Thoracic aorta (tissue), 2 donors: ENCODE measurements around the gene KLHL30. TPM values are rescaled to one million over a fixed set of nuclear protein-coding genes. Genes with fewer than 3 reads are reported as not detected.

Experiments
- ATAC-seq: fragments of 150-250 bp; one replicate; pipeline ENCODE4 v1.8.0; 2017; ENCODE audit warnings: low read depth; ENCODE audit not compliant: insufficient number of reproducible peaks, low FRiP score
- DNase-seq: peaks from one replicate; pipeline ENCODE4 v3.0.0-alpha.2; 2020; ENCODE audit warnings: low spot score
- H3K27ac ChIP-seq, 2 donors: fragments of 200-600 bp; sonication (generic); 1 replicate in 1 of 2; 2 replicates in 1 of 2; pipeline ENCODE4 v1.5.1; 2016; ENCODE audit warnings: mild to moderate bottlenecking in 2 of 2, moderate library complexity in 2 of 2
- H3K27me3 ChIP-seq: fragments of 200-600 bp; sonication (generic); replicated peaks from 2 replicates; pipeline ENCODE4 v1.6.0; 2016; ENCODE audit warnings: mild to moderate bottlenecking; ENCODE audit not compliant: insufficient read depth
- H3K36me3 ChIP-seq: fragments of 200-600 bp; sonication (generic); one replicate; pipeline ENCODE4 v1.5.1; 2016
- H3K4me1 ChIP-seq, 2 donors: fragments of 200-600 bp; sonication (generic); 1 replicate in 1 of 2; 2 replicates in 1 of 2; pipeline versions ENCODE4 v1.5.1 to v1.6.0; 2016; ENCODE audit warnings: low read depth in 2 of 2, mild to moderate bottlenecking in 1 of 2; ENCODE audit not compliant: control insufficient read depth in 1 of 2
- H3K4me3 ChIP-seq: fragments of 200-600 bp; sonication (generic); 2 replicates; pipeline ENCODE4 v1.5.1; 2016; ENCODE audit warnings: mild to moderate bottlenecking
- H3K9me3 ChIP-seq: fragments of 200-600 bp; sonication (generic); 2 replicates; pipeline ENCODE4 v1.5.1; 2016
- CTCF ChIP-seq: fragments of 200-600 bp; sonication (generic); IDR thresholded peaks from one replicate; pipeline ENCODE4 v1.5.1; 2019; ENCODE audit warnings: antibody characterized with exemption
- total RNA-seq, 2 donors: library from RNA; depleted of rRNA; stranded (reverse); fragments of >200 nt; gene quantifications; one replicate each; pipeline versions ENCODE4 v1.1.0 to v1.2.3, GENCODE V29; 2016

KLHL30 gene
- total RNA-seq, 2 donors from 2014 or later = 18.3 to 33.4 TPM

DNA sequence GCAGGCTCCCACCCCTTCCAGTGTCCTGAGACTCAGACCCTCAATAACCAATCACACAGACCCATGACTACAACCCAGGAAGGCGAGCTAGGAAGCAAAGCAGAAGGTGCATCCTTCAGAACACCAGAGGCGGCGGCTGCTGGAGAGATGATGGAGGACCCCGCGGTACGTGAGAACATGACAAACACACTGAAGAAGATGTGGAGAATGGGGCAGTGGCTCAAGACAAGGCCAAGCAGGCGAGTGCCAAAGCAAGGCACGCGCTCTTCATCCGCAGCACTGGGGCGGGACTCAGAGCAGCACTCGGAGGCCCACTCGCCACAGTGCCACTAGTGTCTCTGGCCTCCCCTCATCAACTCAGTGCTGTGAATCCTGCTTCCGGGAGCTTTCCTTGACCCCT, 34.0 kb downstream of the KLHL30 start:
- Histone ChIP-seq H3K27ac (peak overlapping the region in 1 of 2 donors; percentile 85), H3K36me3 (peaks cover 44% of the 10 kb centered on the region), H3K4me3 (no peak overlapping the region), H3K9me3 (no peaks in the 10 kb centered on the region), H3K4me1 (peaks cover 22 to 47% of the 10 kb centered on the region in 2 donors), H3K27me3 (no peaks in the 10 kb centered on the region)
- no peak for DNase-seq
- no peak for ATAC-seq
- TF ChIP-seq CTCF = no peak

DNA sequence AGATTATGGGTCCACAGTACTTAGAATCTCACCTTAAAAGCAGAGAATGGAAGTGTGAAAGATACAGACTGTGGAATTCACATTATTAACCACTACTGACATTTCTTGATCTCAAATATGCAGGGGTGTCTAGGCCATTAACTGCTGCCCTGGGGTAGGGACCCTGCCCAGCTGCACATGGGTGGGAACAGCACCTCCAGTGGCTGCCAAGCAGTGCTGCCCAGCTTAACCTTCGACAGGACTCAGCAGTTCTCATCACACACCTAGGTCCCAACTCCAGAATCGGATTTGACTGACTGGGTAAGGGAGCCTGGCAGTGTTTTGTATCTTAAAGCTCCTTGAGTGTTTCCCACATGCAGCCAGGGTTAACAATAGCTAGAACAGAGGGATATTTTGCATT, 35.2 kb downstream of the KLHL30 start:
- no peak overlapping the region for H3K27ac ChIP-seq
- H3K36me3 ChIP-seq = peaks cover 57% of the 10 kb centered on the region
- no peak for TF ChIP-seq CTCF
- H3K9me3 ChIP-seq = no peaks in the 10 kb centered on the region
- no peak for ATAC-seq
- H3K4me3 ChIP-seq = no peak overlapping the region
- no peaks in the 10 kb centered on the region for H3K27me3 ChIP-seq
- DNase-seq = no peak
- peaks cover 22 to 34% of the 10 kb centered on the region in 2 donors for H3K4me1 ChIP-seq

- H3K9me3 ChIP-seq = no peaks in the 10 kb centered on the region
- no peak overlapping the region for H3K27ac ChIP-seq
- peaks cover 17 to 28% of the 10 kb centered on the region in 2 donors for H3K4me1 ChIP-seq
- H3K27me3 ChIP-seq = no peaks in the 10 kb centered on the region
- DNase-seq (no peak), ATAC-seq (no peak)
- H3K36me3 ChIP-seq = peaks cover 63% of the 10 kb centered on the region
- TF ChIP-seq CTCF = no peak
- H3K4me3 ChIP-seq = no peak overlapping the region
These were observed 35.8 kb downstream of the KLHL30 start for GRCh38 chr2:238174291-238174690.

DNA sequence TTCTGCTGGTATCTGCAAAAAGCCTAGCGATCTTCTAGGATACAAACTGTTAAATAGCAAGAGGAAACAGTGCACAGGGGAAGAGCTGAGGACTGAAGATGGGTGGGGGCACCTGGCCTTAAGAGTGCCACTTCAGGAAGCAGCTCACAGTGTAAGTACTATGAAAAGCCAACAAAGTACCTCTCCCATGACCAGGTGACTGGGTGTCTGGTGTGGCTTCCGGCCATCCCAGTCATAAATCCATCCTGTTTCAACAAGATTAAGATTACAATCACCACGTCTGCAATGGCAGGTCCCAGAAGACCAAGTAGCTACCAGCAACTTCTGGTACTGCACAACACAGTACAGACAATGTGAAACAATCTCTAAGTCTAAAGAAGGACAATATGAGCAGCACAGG, 36.2 kb downstream of the KLHL30 start:
- no peak for ATAC-seq
- Histone ChIP-seq H3K27me3 (no peaks in the 10 kb centered on the region), H3K9me3 (no peaks in the 10 kb centered on the region), H3K4me1 (peaks cover 16 to 24% of the 10 kb centered on the region in 2 donors), H3K27ac (no peak overlapping the region), H3K36me3 (peaks cover 67% of the 10 kb centered on the region), H3K4me3 (no peak overlapping the region)
- no peak for DNase-seq
- TF ChIP-seq CTCF = no peak

- Histone ChIP-seq H3K9me3 (no peaks in the 10 kb centered on the region), H3K4me3 (no peak overlapping the region), H3K27ac (no peak overlapping the region), H3K36me3 (peaks cover 83% of the 10 kb centered on the region), H3K4me1 (peaks cover 2 to 5% of the 10 kb centered on the region in 2 donors), H3K27me3 (no peaks in the 10 kb centered on the region)
- no peak for DNase-seq
- ATAC-seq = no peak
- TF ChIP-seq CTCF = no peak
These were observed 38.1 kb downstream of the KLHL30 start for GRCh38 chr2:238176613-238177012.
